ENCODE measurements around the gene KAT7.

The KAT7 gene

DNA sequence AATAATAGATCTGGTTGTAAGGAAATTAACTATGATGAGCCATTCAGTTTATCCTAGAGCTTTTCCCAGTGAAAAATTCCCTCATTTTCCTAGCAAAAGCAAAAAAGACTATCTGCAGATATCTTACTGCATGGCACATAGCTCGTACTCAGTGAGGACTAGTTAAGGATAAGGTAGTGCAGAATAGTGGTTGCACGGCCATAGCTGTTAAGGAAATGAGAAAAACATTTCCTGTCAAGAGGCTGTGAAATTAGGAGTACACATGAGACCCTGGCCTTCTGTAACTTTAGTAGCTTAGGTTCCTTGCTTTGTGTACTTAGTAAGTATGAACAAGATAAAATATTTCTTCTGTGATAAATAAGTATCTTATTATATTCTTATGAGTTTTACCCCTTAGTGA lies 10.3 kb downstream of the KAT7 start:
- H3K27me3 ChIP-seq (ENCODE audit: low read length), result no peaks in the 10 kb centered on the region
- peaks cover 20% of the 10 kb centered on the region for H3K36me3 ChIP-seq (ENCODE audit: low read length)
- H3K4me3 ChIP-seq (ENCODE audit: insufficient read depth, low read length, poor library complexity, severe bottlenecking), result no peak overlapping the region
- no peak overlapping the region for H3K27ac ChIP-seq (ENCODE audit: low read depth, low read length)
- no peaks in the 10 kb centered on the region for H3K9me2 ChIP-seq (replicated peaks; ENCODE audit: insufficient read depth, low read length)
- no peak overlapping the region for H3K4me2 ChIP-seq (ENCODE audit: low read depth, low read length, poor library complexity, severe bottlenecking)
- peaks cover 41% of the 10 kb centered on the region for H3K79me2 ChIP-seq (ENCODE audit: insufficient read depth, low read length)
- TF ChIP-seq EZH2phosphoT487 (conservative IDR thresholded peaks at IDR 0.05; ENCODE audit: low read length), result no peak
- TF ChIP-seq, protein P1, sequence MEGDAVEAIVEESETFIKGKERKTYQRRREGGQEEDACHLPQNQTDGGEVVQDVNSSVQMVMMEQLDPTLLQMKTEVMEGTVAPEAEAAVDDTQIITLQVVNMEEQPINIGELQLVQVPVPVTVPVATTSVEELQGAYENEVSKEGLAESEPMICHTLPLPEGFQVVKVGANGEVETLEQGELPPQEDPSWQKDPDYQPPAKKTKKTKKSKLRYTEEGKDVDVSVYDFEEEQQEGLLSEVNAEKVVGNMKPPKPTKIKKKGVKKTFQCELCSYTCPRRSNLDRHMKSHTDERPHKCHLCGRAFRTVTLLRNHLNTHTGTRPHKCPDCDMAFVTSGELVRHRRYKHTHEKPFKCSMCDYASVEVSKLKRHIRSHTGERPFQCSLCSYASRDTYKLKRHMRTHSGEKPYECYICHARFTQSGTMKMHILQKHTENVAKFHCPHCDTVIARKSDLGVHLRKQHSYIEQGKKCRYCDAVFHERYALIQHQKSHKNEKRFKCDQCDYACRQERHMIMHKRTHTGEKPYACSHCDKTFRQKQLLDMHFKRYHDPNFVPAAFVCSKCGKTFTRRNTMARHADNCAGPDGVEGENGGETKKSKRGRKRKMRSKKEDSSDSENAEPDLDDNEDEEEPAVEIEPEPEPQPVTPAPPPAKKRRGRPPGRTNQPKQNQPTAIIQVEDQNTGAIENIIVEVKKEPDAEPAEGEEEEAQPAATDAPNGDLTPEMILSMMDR (IDR thresholded peaks at IDR 0.05; ENCODE audit: insufficient read depth, low read length, poor library complexity, severe bottlenecking), result no peak
- H3K9me3 ChIP-seq (ENCODE audit: insufficient read depth, low read length), result no peaks in the 10 kb centered on the region
- H3F3A ChIP-seq (ENCODE audit: insufficient read depth), result no peaks in the 10 kb centered on the region
- peaks cover 8% of the 10 kb centered on the region; the same call in 1 of the 2 replicates for H4K20me1 ChIP-seq (ENCODE audit: low read depth, low read length)
- H3K9ac ChIP-seq (ENCODE audit: low read length), result no peak overlapping the region
- H2AFZ ChIP-seq (ENCODE audit: low read depth, low read length, severe bottlenecking), result no peak overlapping the region

DNA sequence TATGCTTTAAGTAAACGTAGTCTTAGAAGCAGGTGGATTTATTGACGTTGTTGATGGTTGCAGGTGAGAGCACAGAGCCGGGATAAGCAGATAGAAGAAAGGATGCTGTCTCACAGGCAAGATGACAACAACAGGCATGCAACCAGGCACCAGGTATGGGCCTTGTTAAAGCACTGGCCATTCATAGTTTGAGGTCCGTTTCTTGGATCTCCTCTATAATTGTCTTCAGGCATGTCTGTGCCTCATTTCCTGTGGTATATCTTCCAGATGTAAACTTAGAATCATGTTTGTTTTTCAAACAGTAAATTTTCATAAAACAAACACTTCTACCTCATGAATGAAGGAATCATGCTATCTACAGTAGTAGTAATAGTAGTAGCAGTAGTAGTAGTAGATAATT lies 20.6 kb downstream of the KAT7 start:
- H3K4me3 ChIP-seq (ENCODE audit: insufficient read depth, low read length, poor library complexity, severe bottlenecking), result no peak overlapping the region
- no peak overlapping the region for H2AFZ ChIP-seq (ENCODE audit: low read depth, low read length, severe bottlenecking)
- peaks cover 15% of the 10 kb centered on the region; the same call in 1 of the 2 replicates for H3K79me2 ChIP-seq (ENCODE audit: insufficient read depth, low read length)
- peaks cover 5% of the 10 kb centered on the region; the same call in 1 of the 2 replicates for H3F3A ChIP-seq (ENCODE audit: insufficient read depth)
- no peaks in the 10 kb centered on the region for H3K9me3 ChIP-seq (ENCODE audit: insufficient read depth, low read length)
- no peaks in the 10 kb centered on the region for H3K27me3 ChIP-seq (ENCODE audit: low read length)
- H3K4me2 ChIP-seq (ENCODE audit: low read depth, low read length, poor library complexity, severe bottlenecking), result no peak overlapping the region
- H3K9ac ChIP-seq (ENCODE audit: low read length), result no peak overlapping the region
- no peaks in the 10 kb centered on the region; the same call in 1 of the 2 replicates for H4K20me1 ChIP-seq (ENCODE audit: low read depth, low read length)
- no peaks in the 10 kb centered on the region for H3K9me2 ChIP-seq (replicated peaks; ENCODE audit: insufficient read depth, low read length)
- TF ChIP-seq, protein P1 (IDR thresholded peaks at IDR 0.05; ENCODE audit: insufficient read depth, low read length, poor library complexity, severe bottlenecking), result no peak
- no peak for TF ChIP-seq EZH2phosphoT487 (conservative IDR thresholded peaks at IDR 0.05; ENCODE audit: low read length)
- peaks cover 27% of the 10 kb centered on the region for H3K36me3 ChIP-seq (ENCODE audit: low read length)
- no peak overlapping the region for H3K27ac ChIP-seq (ENCODE audit: low read depth, low read length)

DNA sequence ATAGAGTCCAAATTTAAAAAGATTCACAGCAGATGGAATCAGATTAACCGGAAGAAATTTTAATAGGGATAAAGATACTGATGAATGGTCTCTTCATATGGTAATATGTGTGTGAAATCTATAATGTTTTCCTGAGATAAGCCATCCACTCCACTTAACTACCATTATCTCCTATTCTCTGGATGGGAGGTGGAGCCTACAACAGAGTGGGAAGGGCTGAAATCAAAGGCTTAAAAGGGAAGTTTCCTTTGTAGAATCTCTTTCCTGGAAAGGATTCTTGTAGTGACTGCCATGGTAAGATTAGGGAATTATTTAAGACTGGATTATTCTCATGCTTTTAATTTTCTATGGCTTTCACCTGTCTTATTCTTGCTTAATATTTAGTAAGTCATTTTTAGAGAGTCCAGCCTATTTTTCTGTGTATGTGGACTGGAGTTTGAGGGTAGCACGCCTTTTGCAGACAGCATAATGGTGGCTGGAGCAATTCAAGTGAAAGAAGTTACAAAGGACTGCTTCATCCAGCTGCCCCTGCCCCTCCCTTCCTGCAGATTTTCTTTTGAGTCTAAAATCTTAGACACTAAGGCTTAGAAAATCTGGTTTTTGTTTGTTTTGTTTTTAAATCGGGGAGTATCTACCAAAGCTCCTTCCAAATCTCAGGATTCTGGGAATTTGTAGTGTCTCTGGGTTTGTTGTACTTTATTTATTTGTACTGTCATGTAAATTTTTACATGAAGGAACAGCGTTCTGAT lies 26.5 kb downstream of the KAT7 start:
- H3K9ac ChIP-seq (ENCODE audit: low read length), result no peak overlapping the region
- TF ChIP-seq, protein P1 (IDR thresholded peaks at IDR 0.05; ENCODE audit: insufficient read depth, low read length, poor library complexity, severe bottlenecking), result no peak
- TF ChIP-seq EZH2phosphoT487 (conservative IDR thresholded peaks at IDR 0.05; ENCODE audit: low read length), result no peak
- peaks cover 23% of the 10 kb centered on the region; the same call in 1 of the 2 replicates for H3K36me3 ChIP-seq (ENCODE audit: low read length)

More for the DNA sequence above, 26.5 kb downstream of the KAT7 start:
- H3K4me3 ChIP-seq (ENCODE audit: insufficient read depth, low read length, poor library complexity, severe bottlenecking), result no peak overlapping the region
- H3K27me3 ChIP-seq (ENCODE audit: low read length), result no peaks in the 10 kb centered on the region
- no peaks in the 10 kb centered on the region for H3K9me2 ChIP-seq (replicated peaks; ENCODE audit: insufficient read depth, low read length)
- H2AFZ ChIP-seq (ENCODE audit: low read depth, low read length, severe bottlenecking), result no peak overlapping the region
- H3F3A ChIP-seq (ENCODE audit: insufficient read depth), result peaks cover 5% of the 10 kb centered on the region; the same call in 1 of the 2 replicates
- H3K79me2 ChIP-seq (ENCODE audit: insufficient read depth, low read length), result peaks cover 5% of the 10 kb centered on the region; the same call in 1 of the 2 replicates
- no peaks in the 10 kb centered on the region; the same call in 1 of the 2 replicates for H4K20me1 ChIP-seq (ENCODE audit: low read depth, low read length)
- no peaks in the 10 kb centered on the region for H3K9me3 ChIP-seq (ENCODE audit: insufficient read depth, low read length)
- no peak overlapping the region for H3K4me2 ChIP-seq (ENCODE audit: low read depth, low read length, poor library complexity, severe bottlenecking)
- H3K27ac ChIP-seq (ENCODE audit: low read depth, low read length), result no peak overlapping the region
